Endothelial cell of umbilical vein (primary cell): Measurements from ENCODE around the gene OVOL3. TPM values are rescaled to one million over a fixed set of nuclear protein-coding genes. Genes with fewer than 3 reads are reported as not detected.

Experiments used
- BruUV-seq: library from RNA; stranded (reverse); fragments of 400-500 nt; replicated peaks from 2 replicates; lab custom pipeline; 2021; lab: Mats Ljungman, UMichigan
- CTCF ChIA-PET: fragments of 300-600, 350-600 bp; sonication (Branson Sonifier 250); formaldehyde crosslinking; loops from one replicate; lab custom pipeline; 2021; ENCODE audit warnings: antibody characterized with exemption, inconsistent platforms; lab: Charles Lee
- POLR2A ChIA-PET: fragments of 300-600, 350-600 bp; sonication (Branson Sonifier 250); formaldehyde crosslinking; loops from one replicate; lab custom pipeline; 2021; ENCODE audit warnings: antibody characterized with exemption, inconsistent platforms; lab: Charles Lee
- DNase-seq: peaks from one replicate; pipeline ENCODE4 v3.0.0-alpha.2; 2011; ENCODE audit warnings: low read depth, low spot score
- FAIRE-seq: peaks from 2 replicates; lab custom pipeline; 2011; peaks lifted over from hg19 to GRCh38; lab: Jason Lieb, UNC
- H2AFZ ChIP-seq: 2 replicates; pipeline ENCODE4 v1.6.0; 2012; ENCODE audit warnings: low read depth, low read length, control low read depth, inconsistent platforms
- H3K27ac ChIP-seq: 2 replicates; pipeline ENCODE4 v1.5.1; 2011; ENCODE audit warnings: low read depth, mild to moderate bottlenecking, control low read depth, low read length, moderate library complexity; ENCODE audit not compliant: insufficient read depth
- H3K27me3 ChIP-seq, 2 experiments: 2 replicates each; pipeline versions ENCODE4 v1.6.0 to v1.6.1; 2011; ENCODE audit warnings: low read length in 2 of 2, mixed read lengths in 1 of 2; ENCODE audit not compliant: control insufficient read depth in 2 of 2, insufficient read depth in 2 of 2
- H3K36me3 ChIP-seq, 2 experiments: 2 replicates in 1 of 2; 3 replicates in 1 of 2; pipeline ENCODE4 v1.5.1; 2011; ENCODE audit warnings: low read length in 2 of 2, mild to moderate bottlenecking in 1 of 2, moderate library complexity in 1 of 2; ENCODE audit not compliant: control insufficient read depth in 2 of 2, insufficient read depth in 2 of 2; ENCODE audit errors: extremely low read depth in 1 of 2
- H3K4me1 ChIP-seq: 3 replicates; pipeline ENCODE4 v1.5.1; 2011; ENCODE audit warnings: mild to moderate bottlenecking, low read length; ENCODE audit not compliant: control insufficient read depth, insufficient read depth; ENCODE audit errors: extremely low read depth
- H3K4me2 ChIP-seq: 2 replicates; pipeline ENCODE4 v1.6.1; 2011; ENCODE audit warnings: low read length, control low read depth, mixed read lengths; ENCODE audit not compliant: insufficient read depth
- H3K4me3 ChIP-seq, 3 experiments: fragments of 200-600 bp in 1 of 3; sonication (generic), shearing (Covaris generic) in 1 of 3; replicated peaks in 1 of 3; 2 replicates each; pipeline ENCODE4 v1.5.1; 2011 to 2016; ENCODE audit warnings: control low read depth in 3 of 3, low read length in 3 of 3, mild to moderate bottlenecking in 2 of 3, inconsistent platforms in 1 of 3, low read depth in 1 of 3, moderate library complexity in 1 of 3; ENCODE audit not compliant: insufficient read depth in 1 of 3
- H3K79me2 ChIP-seq: 2 replicates; pipeline ENCODE4 v1.6.0; 2012; ENCODE audit warnings: low read length, inconsistent platforms; ENCODE audit not compliant: control insufficient read depth, insufficient read depth
- H3K9ac ChIP-seq: replicated peaks from 2 replicates; pipeline ENCODE3; 2011; ENCODE audit warnings: low read length, control low read depth; ENCODE audit not compliant: insufficient read depth; ENCODE audit errors: extremely low read depth
- H3K9me1 ChIP-seq: replicated peaks from 3 replicates; pipeline ENCODE4 v1.6.0; 2011; ENCODE audit warnings: mild to moderate bottlenecking, low read length; ENCODE audit not compliant: control insufficient read depth, insufficient read depth; ENCODE audit errors: extremely low read depth
- H3K9me3 ChIP-seq: replicated peaks from 2 replicates; pipeline ENCODE4 v1.5.1; 2012; ENCODE audit warnings: low read length, inconsistent platforms; ENCODE audit not compliant: control insufficient read depth, insufficient read depth
- H4K20me1 ChIP-seq: replicated peaks from 2 replicates; pipeline ENCODE3; 2011; ENCODE audit warnings: mild to moderate bottlenecking, low read length; ENCODE audit not compliant: control insufficient read depth, insufficient read depth; ENCODE audit errors: extremely low read depth
- CTCF ChIP-seq, 2 donors: IDR thresholded peaks; 1 replicate in 1 of 2; 2 replicates in 1 of 2; pipeline ENCODE4 v1.5.1; 2011; ENCODE audit warnings: low read length in 2 of 2, mild to moderate bottlenecking in 2 of 2, moderate library complexity in 2 of 2, control low read depth in 1 of 2, inconsistent platforms in 1 of 2, low read depth in 1 of 2; ENCODE audit not compliant: insufficient read depth in 1 of 2; ENCODE audit errors: extremely low read depth in 1 of 2
- JUN ChIP-seq: IDR thresholded peaks from 2 replicates; pipeline ENCODE4 v1.6.1; 2011; ENCODE audit warnings: borderline replicate concordance, low read depth; ENCODE audit not compliant: insufficient read length, insufficient read depth
- MYC ChIP-seq: IDR thresholded peaks from one replicate; pipeline ENCODE4 v1.6.1; 2011; ENCODE audit warnings: mild to moderate bottlenecking, low read depth, low read length
- POLR2A ChIP-seq: IDR thresholded peaks from 2 replicates; pipeline ENCODE4 v1.6.1; 2012; ENCODE audit warnings: low read depth, mild to moderate bottlenecking, control low read depth, low read length
- dilution Hi-C: fragments of 300-500 bp; cut with MboI; formaldehyde crosslinking; loops from one replicate; pipeline ENCODE4 v1.15.0; 2019; ENCODE audit warnings: low sequenced_read_pairs; ENCODE audit not compliant: extremely low pct_ligation_motif_present
- intact Hi-C: fragments of 100-400 bp; cut with micrococcal nuclease; formaldehyde crosslinking; loops from one replicate; pipeline ENCODE4 v1.10.0; 2022
- polyA plus RNA-seq, 4 experiments: library from polyadenylated mRNA; depleted of rRNA in 3 of 4; stranded (reverse) in 3 of 4; unstranded in 1 of 4; fragments of >200 nt; gene quantifications; 2 replicates each; pipeline versions ENCODE4 v1.2.1 to v1.2.3, GENCODE V29; 2011 to 2012; ENCODE audit warnings: missing spikeins in 1 of 4
- total RNA-seq: library from RNA; stranded (reverse); gene quantifications from 2 replicates; pipeline ENCODE4 v1.2.3, GENCODE V29; 2021

OVOL3 gene
- total and polyA plus RNA-seq, 2 donors (not counting 3 experiments of a cell fraction or from before 2014, with no cell fraction given) = not detected

- Histone ChIP-seq H3K36me3 (peaks cover 12 to 18% of the 10 kb centered on the region in 2 experiments), H3K4me3 (peak overlapping the region; percentile 89 to 97 (median 91)), H3K4me1 (peaks cover 20% of the 10 kb centered on the region), H3K9ac (peak overlapping the region; percentile 99), H3K79me2 (peaks cover 21% of the 10 kb centered on the region), H3K9me3 (no peaks in the 10 kb centered on the region), H3K4me2 (peak overlapping the region; percentile 84), H3K27me3 (no peaks in the 10 kb centered on the region), H4K20me1 (no peaks in the 10 kb centered on the region), H3K27ac (peak overlapping the region; percentile 91), H2AFZ (peak overlapping the region; percentile 30), H3K9me1 (no peaks in the 10 kb centered on the region)
- FAIRE-seq (no peak), DNase-seq (peak; percentile 50)
- dilution Hi-C loops (no loop called here), intact Hi-C loops (loop anchor here (1.0 kb wide), 3 partner anchors 11 to 25 kb away; partner anchors contain the start of gene TBCB)
- ChIA-PET CTCF (interaction anchor here (1.0 to 2.1 kb wide), 4 partner anchors 10 to 80 kb away, joined by 4 to 18 read pairs (median 6); no protein-coding TSS in a partner anchor), POLR2A (interaction anchor here (1.4 kb wide), 1 partner anchor 12 kb away, joined by 3 read pairs; no protein-coding TSS in a partner anchor)
- no peak for TF ChIP-seq CTCF (IDR thresholded peaks at IDR 0.05; ENCODE audit: extremely low read depth in 1 of 2, insufficient read depth in 1 of 2, low read depth in 1 of 2, low read length in 2 of 2)
- no peak for TF ChIP-seq MYC
- TF ChIP-seq JUN = no peak
- TF ChIP-seq POLR2A = peak; percentile 1
- BruUV-seq = TSS peak; percentile 96
Observed at GRCh38 chr19:36140304-36141038, 29.5 kb downstream of the OVOL3 start.
